H9 (cell line): ENCODE data around the gene PRDM8. TPM values are rescaled to one million over a fixed set of nuclear protein-coding genes. Genes with fewer than 3 reads are reported as not detected.
A peak's percentile ranks its signal among the peaks of the same experiment; 100 is the strongest.

Experiments
- DNase-seq: peaks from one replicate; pipeline ENCODE4 v3.0.0-alpha.2; 2017
- H2AFZ ChIP-seq: one replicate; pipeline ENCODE4 v1.6.1; 2013; ENCODE audit warnings: mild to moderate bottlenecking, low read length, control low read depth, moderate library complexity
- H2AK5ac ChIP-seq: 2 replicates; pipeline ENCODE4 v1.6.1; 2013; ENCODE audit warnings: low read length, control low read depth, mixed read lengths; ENCODE audit not compliant: insufficient read length
- H2BK120ac ChIP-seq: one replicate; pipeline ENCODE4 v1.6.1; 2013; ENCODE audit warnings: low read depth, mild to moderate bottlenecking, low read length, control low read depth, inconsistent platforms; ENCODE audit not compliant: poor library complexity, severe bottlenecking
- H2BK12ac ChIP-seq: 2 replicates; pipeline ENCODE4 v1.6.1; 2013; ENCODE audit warnings: low read length, control low read depth, mixed read lengths, low read depth; ENCODE audit not compliant: insufficient read length
- H2BK15ac ChIP-seq: 2 replicates; pipeline ENCODE4 v1.6.1; 2013; ENCODE audit warnings: low read depth, low read length, control low read depth
- H2BK20ac ChIP-seq: one replicate; pipeline ENCODE4 v1.6.1; 2013; ENCODE audit warnings: low read depth, mild to moderate bottlenecking, low read length, control low read depth, inconsistent platforms; ENCODE audit not compliant: poor library complexity, severe bottlenecking
- H2BK5ac ChIP-seq: 2 replicates; pipeline ENCODE4 v1.6.1; 2013; ENCODE audit warnings: low read length, control low read depth, mixed read lengths; ENCODE audit not compliant: insufficient read length
- H3K14ac ChIP-seq: 2 replicates; pipeline ENCODE4 v1.6.1; 2013; ENCODE audit warnings: low read length, control low read depth; ENCODE audit not compliant: insufficient read depth
- H3K18ac ChIP-seq: 2 replicates; pipeline ENCODE4 v1.6.1; 2013; ENCODE audit warnings: low read depth, mild to moderate bottlenecking, mixed read lengths, low read length, control low read depth; ENCODE audit not compliant: insufficient read length
- H3K23ac ChIP-seq: 2 replicates; pipeline ENCODE4 v1.6.1; 2013; ENCODE audit warnings: low read length, control low read depth, mixed read lengths, low read depth; ENCODE audit not compliant: insufficient read length
- H3K23me2 ChIP-seq: 2 replicates; pipeline ENCODE4 v1.6.1; 2013; ENCODE audit warnings: low read depth, mild to moderate bottlenecking, mixed read lengths, low read length, control low read depth; ENCODE audit not compliant: insufficient read length, poor library complexity, severe bottlenecking
- H3K27ac ChIP-seq: 2 replicates; pipeline ENCODE4 v1.5.1; 2013; ENCODE audit warnings: low read length, control low read depth, mixed read lengths, low read depth; ENCODE audit not compliant: insufficient read length
- H3K27me3 ChIP-seq: 2 replicates; pipeline ENCODE4 v1.6.1; 2013; ENCODE audit warnings: low read length, control low read depth, inconsistent platforms; ENCODE audit not compliant: insufficient read depth
- H3K4ac ChIP-seq: 2 replicates; pipeline ENCODE4 v1.6.1; 2013; ENCODE audit warnings: low read depth, mild to moderate bottlenecking, control low read depth, inconsistent platforms, low read length, moderate library complexity
- H3K4me1 ChIP-seq: 2 replicates; pipeline ENCODE4 v1.6.1; 2013; ENCODE audit warnings: low read length, control low read depth, inconsistent platforms; ENCODE audit not compliant: insufficient read depth
- H3K4me2 ChIP-seq: 2 replicates; pipeline ENCODE4 v1.6.1; 2013; ENCODE audit warnings: low read length, control low read depth, mixed read lengths; ENCODE audit not compliant: insufficient read length, insufficient read depth
- H3K56ac ChIP-seq: 2 replicates; pipeline ENCODE4 v1.6.1; 2013; ENCODE audit warnings: low read depth, mild to moderate bottlenecking, mixed read lengths, low read length, control low read depth; ENCODE audit not compliant: insufficient read length
- H3K79me1 ChIP-seq: 2 replicates; pipeline ENCODE4 v1.6.1; 2013; ENCODE audit warnings: low read depth, mild to moderate bottlenecking, moderate library complexity, low read length, control low read depth, inconsistent platforms; ENCODE audit not compliant: insufficient read depth, poor library complexity, severe bottlenecking
- H3K79me2 ChIP-seq: 2 replicates; pipeline ENCODE4 v1.6.1; 2013; ENCODE audit warnings: low read length, control low read depth, inconsistent platforms; ENCODE audit not compliant: insufficient read depth
- H3K9ac ChIP-seq: 2 replicates; pipeline ENCODE4 v1.6.1; 2013; ENCODE audit warnings: low read length, control low read depth, mixed read lengths; ENCODE audit not compliant: insufficient read length; ENCODE audit errors: extremely low read depth
- H3K9me3 ChIP-seq: one replicate; pipeline ENCODE4 v1.6.1; 2013; ENCODE audit warnings: low read depth, low read length, inconsistent platforms; ENCODE audit not compliant: control insufficient read depth
- H3T11ph ChIP-seq: one replicate; pipeline ENCODE4 v1.6.1; 2013; ENCODE audit warnings: mild to moderate bottlenecking, low read length, control low read depth, inconsistent platforms
- H4K20me1 ChIP-seq: one replicate; pipeline ENCODE4 v1.6.1; 2013; ENCODE audit not compliant: control insufficient read depth, insufficient read length, insufficient read depth
- H4K5ac ChIP-seq: 2 replicates; pipeline ENCODE4 v1.6.1; 2013; ENCODE audit warnings: low read depth, mild to moderate bottlenecking, mixed read lengths, low read length, control low read depth; ENCODE audit not compliant: insufficient read length
- H4K8ac ChIP-seq: replicated peaks from 2 replicates; pipeline ENCODE4 v1.6.1; 2013; ENCODE audit warnings: low read length, control low read depth, mixed read lengths, low read depth; ENCODE audit not compliant: insufficient read length
- H4K91ac ChIP-seq: 2 replicates; pipeline ENCODE4 v1.6.1; 2013; ENCODE audit warnings: low read depth, mild to moderate bottlenecking, moderate library complexity, mixed read lengths, low read length, control low read depth; ENCODE audit not compliant: insufficient read length
- H3K27ac Mint-ChIP-seq, 3 experiments: 2 replicates in 2 of 3; 3 replicates in 1 of 3; pipeline ENCODE4 v1.8.0; 2020 to 2021; ENCODE audit warnings: mixed read lengths in 3 of 3, mild to moderate bottlenecking in 1 of 3, moderate library complexity in 1 of 3
- H3K27me3 Mint-ChIP-seq: 2 replicates; pipeline ENCODE4 v1.8.0; 2021; ENCODE audit warnings: low read depth, mild to moderate bottlenecking, moderate library complexity, mixed read lengths
- H3K36me3 Mint-ChIP-seq, 3 experiments: 2 replicates in 2 of 3; 3 replicates in 1 of 3; pipeline ENCODE4 v1.8.0; 2020 to 2021; ENCODE audit warnings: low read depth in 3 of 3, mixed read lengths in 3 of 3; ENCODE audit not compliant: insufficient read depth in 1 of 3
- H3K4me1 Mint-ChIP-seq, 2 experiments: 2 replicates each; pipeline ENCODE4 v1.8.0; 2020; ENCODE audit warnings: mixed read lengths in 2 of 2
- H3K4me3 Mint-ChIP-seq, 2 experiments: 2 replicates in 1 of 2; 3 replicates in 1 of 2; pipeline ENCODE4 v1.8.0; 2020 to 2021; ENCODE audit warnings: mild to moderate bottlenecking in 2 of 2, mixed read lengths in 2 of 2, moderate library complexity in 1 of 2
- H3K9me3 Mint-ChIP-seq, 2 experiments: 2 replicates in 1 of 2; 3 replicates in 1 of 2; pipeline ENCODE4 v1.8.0; 2020; ENCODE audit warnings: mild to moderate bottlenecking in 2 of 2, mixed read lengths in 2 of 2, moderate library complexity in 1 of 2
- CTCF ChIP-seq: fragments of 200-600 bp; sonication (generic); conservative IDR thresholded peaks from 3 replicates; pipeline ENCODE4 v1.8.0; 2021; ENCODE audit warnings: antibody characterized with exemption, mild to moderate bottlenecking
- WGBS: extraction: QIAGEN DNeasy Blood & Tissue Kit; methylation state at CpG from one replicate; pipeline ENCODE4 v1.1.7; 2013; ENCODE audit warnings: missing lambda C conversion rate, low lambda C conversion rate, mixed read lengths; ENCODE audit not compliant: insufficient read length; ENCODE audit errors: extremely low coverage; 5-methylcytosine and 5-hydroxymethylcytosine counted together
- total RNA-seq: library from RNA; stranded (reverse); gene quantifications from 2 replicates; pipeline ENCODE4 v1.2.1, GENCODE V29; 2021

Gene PRDM8
- total RNA-seq, 1 experiment from 2014 or later, result not detected

- Histone ChIP-seq H3K23me2 (peaks cover 15% of the 10 kb centered on the region), H4K8ac (no peak overlapping the region), H2BK120ac (no peak overlapping the region), H2BK15ac (no peak overlapping the region), H3K4me1 (0 out of 2 replicates have a peak, but pooled peaks cover 3% of the 10 kb centered on the region), H3K27ac (no peak overlapping the region), H3K14ac (no peak overlapping the region), H2AK5ac (no peak overlapping the region), H2BK12ac (no peak overlapping the region), H3K79me1 (no peaks in the 10 kb centered on the region), H4K5ac (no peak overlapping the region), H2AFZ (no peak overlapping the region), H3K4me2 (peak overlapping the region; percentile 97), H3K9me3 (no peaks in the 10 kb centered on the region), H2BK5ac (no peak overlapping the region), H2BK20ac (no peak overlapping the region), H3K79me2 (no peaks in the 10 kb centered on the region), H3K18ac (no peak overlapping the region), H3K27me3 (peaks cover 80% of the 10 kb centered on the region), H4K91ac (no peak overlapping the region), H3K9ac (no peak overlapping the region), H3K4ac (no peak overlapping the region), H3K56ac (no peak overlapping the region), H4K20me1 (no peaks in the 10 kb centered on the region), H3T11ph (no peak overlapping the region), H3K23ac (no peak overlapping the region)
- TF ChIP-seq CTCF, result no peak
- H3K36me3 Mint-ChIP-seq, result no peaks in the 10 kb centered on the region
- H3K9me3 Mint-ChIP-seq, result peaks cover 0 to 2% of the 10 kb centered on the region in 2 experiments; a peak in 2 of 5 replicates
- H3K4me1 Mint-ChIP-seq, result peaks cover 28 to 42% of the 10 kb centered on the region in 2 experiments
- WGBS, result no CpG with 5 or more reads among the region's 42 CpGs
- DNase-seq, result peak; percentile 63
- H3K27me3 Mint-ChIP-seq, result peaks cover 99% of the 10 kb centered on the region
- no peak overlapping the region for H3K27ac Mint-ChIP-seq
- H3K4me3 Mint-ChIP-seq, result peak overlapping the region; percentile 66 to 83
These were observed 12.2 kb upstream of the PRDM8 start for GRCh38 chr4:80184825-80185756.
